Neutrophil (primary cell): ENCODE data around the gene OR2A5.

Source experiments
- H3K27ac ChIP-seq: fragments of 200-600 bp; sonication (generic); 2 replicates; pipeline ENCODE4 v1.5.1; 2016; ENCODE audit warnings: mild to moderate bottlenecking, moderate library complexity
- H3K27me3 ChIP-seq: fragments of 200-600 bp; sonication (generic); 2 replicates; pipeline ENCODE4 v1.6.0; 2016; ENCODE audit warnings: mild to moderate bottlenecking
- H3K36me3 ChIP-seq: fragments of 200-600 bp; sonication (generic); 2 replicates; pipeline ENCODE4 v1.5.1; 2017
- H3K4me1 ChIP-seq, 2 experiments: fragments of 200-600 bp in 1 of 2; sonication (generic) in 1 of 2; 1 replicate in 1 of 2; 2 replicates in 1 of 2; pipeline versions ENCODE4 v1.5.1 to v1.6.1; 2013 to 2016; ENCODE audit warnings: low read depth in 1 of 2, low read length in 1 of 2, mild to moderate bottlenecking in 1 of 2, moderate library complexity in 1 of 2; ENCODE audit not compliant: control insufficient read depth in 1 of 2, insufficient read depth in 1 of 2
- H3K4me3 ChIP-seq, 2 experiments: fragments of 200-600 bp in 1 of 2; sonication (generic) in 1 of 2; 1 replicate in 1 of 2; 2 replicates in 1 of 2; pipeline ENCODE4 v1.5.1; 2013 to 2016; ENCODE audit warnings: low read depth in 1 of 2, low read length in 1 of 2, mild to moderate bottlenecking in 1 of 2, moderate library complexity in 1 of 2
- H3K9me3 ChIP-seq: fragments of 200-600 bp; sonication (generic); 2 replicates; pipeline ENCODE4 v1.5.1; 2016
- TF ChIP-seq, protein P1 (sequence below): fragments of 200-600 bp; sonication (generic); IDR thresholded peaks from 2 replicates; pipeline ENCODE4 v1.5.1; 2016; ENCODE audit warnings: antibody characterized with exemption

The OR2A5 gene

DNA sequence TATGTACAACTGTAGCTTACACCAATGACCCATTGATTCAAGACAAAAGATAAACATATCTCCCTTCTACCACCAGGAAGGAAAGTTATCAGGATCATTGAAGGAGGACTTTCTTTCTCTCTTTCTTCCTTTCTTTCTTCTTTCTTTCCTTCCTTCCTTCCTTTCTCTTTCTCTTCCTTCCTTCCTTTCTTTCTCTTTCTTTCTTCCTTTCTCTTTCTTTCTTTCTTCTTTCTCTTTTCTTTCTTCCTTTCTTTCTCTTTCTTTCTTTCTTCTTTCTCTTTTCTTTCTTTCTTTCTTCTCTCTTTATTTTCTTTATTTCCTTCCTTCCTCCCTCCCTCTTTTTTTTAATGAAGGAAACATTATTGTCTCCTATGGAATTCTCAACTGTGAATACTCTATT, 50.0 kb downstream of the OR2A5 start:
- Histone ChIP-seq H3K27ac (no peak overlapping the region), H3K36me3 (no peaks in the 10 kb centered on the region), H3K9me3 (no peaks in the 10 kb centered on the region), H3K4me1 (no peaks in the 10 kb centered on the region), H3K4me3 (no peak overlapping the region), H3K27me3 (no peaks in the 10 kb centered on the region)
- TF ChIP-seq, protein P1, sequence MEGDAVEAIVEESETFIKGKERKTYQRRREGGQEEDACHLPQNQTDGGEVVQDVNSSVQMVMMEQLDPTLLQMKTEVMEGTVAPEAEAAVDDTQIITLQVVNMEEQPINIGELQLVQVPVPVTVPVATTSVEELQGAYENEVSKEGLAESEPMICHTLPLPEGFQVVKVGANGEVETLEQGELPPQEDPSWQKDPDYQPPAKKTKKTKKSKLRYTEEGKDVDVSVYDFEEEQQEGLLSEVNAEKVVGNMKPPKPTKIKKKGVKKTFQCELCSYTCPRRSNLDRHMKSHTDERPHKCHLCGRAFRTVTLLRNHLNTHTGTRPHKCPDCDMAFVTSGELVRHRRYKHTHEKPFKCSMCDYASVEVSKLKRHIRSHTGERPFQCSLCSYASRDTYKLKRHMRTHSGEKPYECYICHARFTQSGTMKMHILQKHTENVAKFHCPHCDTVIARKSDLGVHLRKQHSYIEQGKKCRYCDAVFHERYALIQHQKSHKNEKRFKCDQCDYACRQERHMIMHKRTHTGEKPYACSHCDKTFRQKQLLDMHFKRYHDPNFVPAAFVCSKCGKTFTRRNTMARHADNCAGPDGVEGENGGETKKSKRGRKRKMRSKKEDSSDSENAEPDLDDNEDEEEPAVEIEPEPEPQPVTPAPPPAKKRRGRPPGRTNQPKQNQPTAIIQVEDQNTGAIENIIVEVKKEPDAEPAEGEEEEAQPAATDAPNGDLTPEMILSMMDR: no peak

- no peak overlapping the region for H3K27ac ChIP-seq
- no peaks in the 10 kb centered on the region for H3K9me3 ChIP-seq
- no peaks in the 10 kb centered on the region for H3K36me3 ChIP-seq
- no peak overlapping the region for H3K4me3 ChIP-seq
- H3K27me3 ChIP-seq: no peaks in the 10 kb centered on the region
- TF ChIP-seq, protein P1: no peak
- H3K4me1 ChIP-seq: no peaks in the 10 kb centered on the region
Observed at GRCh38 chr7:144100607-144101006, 51.9 kb downstream of the OR2A5 start.

GRCh38 chr7:144102041-144102440, 53.3 kb downstream of the OR2A5 start:
- H3K4me1 ChIP-seq: no peaks in the 10 kb centered on the region
- TF ChIP-seq, protein P1: no peak

DNA sequence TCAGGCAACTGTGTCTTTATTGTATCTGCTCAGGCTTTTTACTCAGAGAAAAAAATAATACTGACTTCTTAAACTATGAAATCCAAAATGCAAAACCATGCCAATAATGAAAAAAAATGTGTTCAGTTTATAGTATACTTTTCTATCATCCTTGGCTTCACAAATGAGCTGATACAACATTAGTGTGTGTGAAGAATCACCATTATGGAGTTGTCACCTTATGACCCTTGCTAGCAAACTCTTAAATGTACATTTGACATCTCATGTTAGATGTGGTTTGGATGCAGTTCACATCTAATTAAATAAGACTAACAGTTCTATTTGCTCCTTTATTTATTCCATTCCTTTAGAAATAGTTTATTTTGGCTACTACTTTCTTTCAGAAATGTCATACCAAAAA, 56.5 kb downstream of the OR2A5 start:
- Histone ChIP-seq H3K27me3 (no peaks in the 10 kb centered on the region), H3K9me3 (no peaks in the 10 kb centered on the region), H3K36me3 (no peaks in the 10 kb centered on the region), H3K27ac (no peak overlapping the region), H3K4me3 (no peak overlapping the region), H3K4me1 (no peaks in the 10 kb centered on the region)
- TF ChIP-seq, protein P1: no peak

More at GRCh38 chr7:144102041-144102440, 53.3 kb downstream of the OR2A5 start:
- H3K27me3 ChIP-seq: no peaks in the 10 kb centered on the region
- no peaks in the 10 kb centered on the region for H3K36me3 ChIP-seq
- H3K9me3 ChIP-seq: no peaks in the 10 kb centered on the region
- no peak overlapping the region for H3K27ac ChIP-seq
- H3K4me3 ChIP-seq: no peak overlapping the region
